PC-3 (cell line): ENCODE data around the gene MECR.

Source experiments
- CTCF ChIP-seq: fragments of 300-600 bp; sonication (generic); conservative IDR thresholded peaks from 2 replicates; pipeline ENCODE4 v1.5.1; 2017; ENCODE audit warnings: antibody characterized with exemption, low read depth, mild to moderate bottlenecking, low read length
- EZH2 ChIP-seq: fragments of 300-600 bp; sonication (generic); IDR thresholded peaks from one replicate; pipeline ENCODE4 v1.6.1; 2017; ENCODE audit warnings: antibody characterized with exemption, mild to moderate bottlenecking, low read length; ENCODE audit not compliant: unreplicated experiment
- EZH2phosphoT487 ChIP-seq: fragments of 300-600 bp; sonication (generic); IDR thresholded peaks from 2 replicates; pipeline ENCODE4 v1.6.1; 2018; ENCODE audit warnings: mild to moderate bottlenecking, antibody characterized with exemption, low read length, borderline replicate concordance

DNA sequence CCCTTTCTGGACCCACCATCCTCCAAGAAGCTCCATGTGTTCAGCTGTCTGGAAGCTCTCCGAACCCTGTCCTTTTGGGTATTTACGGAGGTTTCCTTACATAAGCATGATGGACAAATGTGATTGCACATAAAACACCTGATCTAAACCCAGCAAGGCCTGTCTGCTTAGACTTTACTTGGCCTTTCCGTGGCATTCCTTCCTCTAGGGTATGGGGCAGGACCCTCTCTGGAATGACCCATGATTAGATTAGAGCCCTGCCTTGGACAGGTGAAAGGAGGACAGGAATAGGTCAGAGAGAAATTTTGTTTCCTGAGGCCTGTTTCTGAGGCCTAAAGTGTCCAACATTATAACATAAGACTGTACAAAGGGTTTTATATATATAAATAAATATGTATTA, 22.4 kb upstream of the MECR start:
- TF ChIP-seq CTCF, result no peak
- TF ChIP-seq EZH2, result no peak
- no peak for TF ChIP-seq EZH2phosphoT487
